Stimulated activated CD8-positive, alpha-beta memory T cell treated with anti-CD3 and anti-CD28 coated beads, Interleukin-15, amount 100 ng/mL, for 4 hours (primary cell): ENCODE measurements around the gene MYOF.

Source experiments
- DNase-seq, 2 donors: peaks; one replicate each; pipeline ENCODE4 v3.0.0-alpha.2; 2020; ENCODE audit warnings: low read depth in 2 of 2

MYOF gene, protein sequence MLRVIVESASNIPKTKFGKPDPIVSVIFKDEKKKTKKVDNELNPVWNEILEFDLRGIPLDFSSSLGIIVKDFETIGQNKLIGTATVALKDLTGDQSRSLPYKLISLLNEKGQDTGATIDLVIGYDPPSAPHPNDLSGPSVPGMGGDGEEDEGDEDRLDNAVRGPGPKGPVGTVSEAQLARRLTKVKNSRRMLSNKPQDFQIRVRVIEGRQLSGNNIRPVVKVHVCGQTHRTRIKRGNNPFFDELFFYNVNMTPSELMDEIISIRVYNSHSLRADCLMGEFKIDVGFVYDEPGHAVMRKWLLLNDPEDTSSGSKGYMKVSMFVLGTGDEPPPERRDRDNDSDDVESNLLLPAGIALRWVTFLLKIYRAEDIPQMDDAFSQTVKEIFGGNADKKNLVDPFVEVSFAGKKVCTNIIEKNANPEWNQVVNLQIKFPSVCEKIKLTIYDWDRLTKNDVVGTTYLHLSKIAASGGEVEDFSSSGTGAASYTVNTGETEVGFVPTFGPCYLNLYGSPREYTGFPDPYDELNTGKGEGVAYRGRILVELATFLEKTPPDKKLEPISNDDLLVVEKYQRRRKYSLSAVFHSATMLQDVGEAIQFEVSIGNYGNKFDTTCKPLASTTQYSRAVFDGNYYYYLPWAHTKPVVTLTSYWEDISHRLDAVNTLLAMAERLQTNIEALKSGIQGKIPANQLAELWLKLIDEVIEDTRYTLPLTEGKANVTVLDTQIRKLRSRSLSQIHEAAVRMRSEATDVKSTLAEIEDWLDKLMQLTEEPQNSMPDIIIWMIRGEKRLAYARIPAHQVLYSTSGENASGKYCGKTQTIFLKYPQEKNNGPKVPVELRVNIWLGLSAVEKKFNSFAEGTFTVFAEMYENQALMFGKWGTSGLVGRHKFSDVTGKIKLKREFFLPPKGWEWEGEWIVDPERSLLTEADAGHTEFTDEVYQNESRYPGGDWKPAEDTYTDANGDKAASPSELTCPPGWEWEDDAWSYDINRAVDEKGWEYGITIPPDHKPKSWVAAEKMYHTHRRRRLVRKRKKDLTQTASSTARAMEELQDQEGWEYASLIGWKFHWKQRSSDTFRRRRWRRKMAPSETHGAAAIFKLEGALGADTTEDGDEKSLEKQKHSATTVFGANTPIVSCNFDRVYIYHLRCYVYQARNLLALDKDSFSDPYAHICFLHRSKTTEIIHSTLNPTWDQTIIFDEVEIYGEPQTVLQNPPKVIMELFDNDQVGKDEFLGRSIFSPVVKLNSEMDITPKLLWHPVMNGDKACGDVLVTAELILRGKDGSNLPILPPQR (N-terminal part only)

GRCh38 chr10:93482145-93482834 lies at the start of gene MYOF:
Gene MYOF, minus strand, starts transcription at chr10:93482334. Its CDS starts 140 bp downstream, at chr10:93482194.
- peak in 1 of 2 donors; percentile 17 for DNase-seq

GRCh38 chr10:93518531-93518930 lies 36.4 kb upstream of the MYOF start:
- DNase-seq: no peak

DNA sequence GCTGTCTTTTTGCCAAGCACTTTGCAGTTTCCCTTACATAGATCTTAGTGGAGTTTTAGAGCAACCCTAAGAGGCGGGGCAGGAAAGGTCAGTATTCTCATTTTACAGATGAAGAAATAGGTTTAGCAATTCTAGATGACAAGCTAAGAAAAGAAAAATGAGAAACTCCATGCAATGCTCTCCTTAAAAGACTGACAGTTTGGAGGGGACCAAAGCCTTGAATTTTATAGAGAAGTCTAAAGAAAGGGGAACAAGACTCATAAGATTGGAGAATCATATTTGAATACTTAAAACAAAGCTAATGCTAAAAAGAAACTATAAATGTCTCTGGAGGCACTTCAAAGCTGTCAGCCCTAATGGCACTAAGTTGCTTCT lies 33.9 kb upstream of the MYOF start:
- DNase-seq: no peak

DNA sequence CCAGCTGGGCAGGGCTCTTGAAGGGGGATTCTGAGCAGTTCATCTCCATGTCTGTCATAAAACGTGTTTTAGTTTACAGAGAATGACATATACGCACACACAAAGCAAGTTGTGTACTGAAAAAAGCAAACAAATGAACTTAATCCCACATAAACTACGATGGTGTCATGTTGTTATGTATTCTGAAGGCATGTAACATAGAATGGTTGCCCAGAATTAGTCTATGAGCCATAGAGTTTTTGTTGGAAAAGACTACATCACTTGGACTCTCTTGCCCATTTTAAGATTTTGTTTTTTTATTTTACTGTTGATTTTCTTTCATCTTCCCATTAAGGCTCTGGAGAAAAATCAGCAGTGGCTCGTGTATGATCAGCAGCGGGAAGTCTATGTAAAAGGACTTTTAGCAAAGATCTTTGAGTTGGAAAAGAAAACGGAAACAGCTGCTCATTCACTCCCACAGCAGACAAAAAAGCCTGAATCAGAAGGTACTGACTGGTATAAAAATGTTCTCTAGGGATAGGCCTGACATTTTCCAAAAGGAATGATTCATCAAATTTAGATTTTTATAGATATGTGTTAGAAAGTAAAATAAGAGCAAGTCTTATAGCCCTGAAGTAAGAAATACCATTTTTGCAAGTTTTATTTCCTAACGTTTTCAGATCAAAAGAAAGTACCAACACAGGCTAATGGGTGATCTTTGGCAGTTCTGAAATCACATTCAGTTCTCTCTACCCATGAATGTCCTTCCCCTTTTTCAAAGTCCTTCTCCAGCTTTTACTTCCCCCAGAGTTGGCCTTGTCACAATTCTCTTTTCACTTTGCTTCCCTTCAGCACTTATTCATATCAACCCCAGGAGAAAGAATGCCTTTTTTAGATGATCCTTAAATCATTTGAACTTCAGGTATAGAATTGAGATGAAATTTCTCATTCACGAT lies 33.2 kb upstream of the MYOF start:
- DNase-seq: no peak

DNA sequence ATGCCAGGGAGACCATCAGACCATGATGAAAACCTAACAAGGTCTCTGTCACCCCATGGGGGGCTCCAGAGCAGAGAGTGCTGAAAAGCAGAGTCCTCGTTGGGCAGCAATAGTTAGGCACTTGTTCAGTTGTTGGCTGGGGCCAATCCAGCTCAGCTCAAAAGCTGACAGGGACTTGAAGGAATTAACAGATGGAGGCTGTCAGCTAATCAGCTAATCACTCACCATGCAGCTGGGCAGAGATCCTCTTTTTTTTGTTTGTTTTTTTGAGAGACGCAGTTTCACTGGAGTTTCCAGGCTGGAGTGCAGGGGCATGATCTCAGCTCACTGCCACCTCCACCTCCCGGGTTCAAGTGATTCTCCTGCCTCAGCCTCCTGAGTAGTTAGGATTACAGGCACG lies 32.4 kb upstream of the MYOF start:
- DNase-seq: no peak

GRCh38 chr10:93513091-93513490 lies 31.0 kb upstream of the MYOF start:
- DNase-seq: no peak

DNA sequence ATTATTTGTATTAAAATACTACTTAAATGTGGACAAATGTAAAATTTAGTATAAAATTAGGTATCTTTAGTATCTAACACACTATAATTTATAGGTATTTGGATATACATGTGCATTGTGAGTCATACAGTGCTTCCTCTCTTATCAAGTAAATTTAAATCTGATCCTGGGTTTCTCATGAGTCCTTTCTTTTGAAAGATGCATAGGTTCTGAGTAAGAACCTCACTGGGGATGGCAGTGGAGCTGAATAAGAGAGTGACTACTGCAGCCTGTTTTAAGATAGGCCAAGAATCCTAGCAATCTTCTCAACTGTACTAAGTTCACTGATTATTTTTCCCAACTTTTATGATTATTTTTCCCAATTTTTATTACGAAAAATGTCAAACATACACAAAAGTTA lies 30.4 kb upstream of the MYOF start:
- no peak for DNase-seq

- DNase-seq: no peak
Measured at GRCh38 chr10:93509816-93510215, 27.7 kb upstream of the MYOF start.

DNA sequence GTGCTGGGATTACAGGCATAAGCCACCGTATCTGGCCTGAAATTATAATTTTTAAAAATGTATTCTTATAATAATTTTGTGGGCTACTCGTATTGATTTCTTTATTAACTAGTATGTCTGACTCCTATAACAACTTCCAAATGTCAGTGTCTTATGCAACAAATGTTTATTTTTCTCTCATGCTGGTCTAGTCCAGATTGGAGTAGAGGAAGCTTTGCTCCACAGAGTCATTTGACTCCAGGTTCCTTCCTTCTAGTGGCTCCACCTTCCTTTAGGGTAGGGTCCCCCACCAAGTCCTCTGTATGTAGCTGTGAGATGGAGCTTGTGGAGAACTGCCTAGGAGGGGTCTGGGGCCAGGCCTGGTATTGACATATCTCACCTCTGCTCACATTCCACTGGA lies 22.9 kb upstream of the MYOF start:
- DNase-seq: no peak

DNA sequence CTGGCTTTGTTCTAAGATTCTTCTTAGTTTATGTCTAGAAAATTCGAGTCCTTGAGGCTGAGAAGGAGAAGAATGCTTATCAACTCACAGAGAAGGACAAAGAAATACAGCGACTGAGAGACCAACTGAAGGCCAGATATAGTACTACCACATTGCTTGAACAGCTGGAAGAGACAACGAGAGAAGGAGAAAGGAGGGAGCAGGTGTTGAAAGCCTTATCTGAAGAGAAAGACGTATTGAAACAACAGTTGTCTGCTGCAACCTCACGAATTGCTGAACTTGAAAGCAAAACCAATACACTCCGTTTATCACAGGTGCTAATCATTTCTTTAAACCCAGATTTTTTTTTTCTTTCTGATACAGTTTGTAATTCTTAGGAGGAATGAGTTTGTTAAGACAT lies 20.9 kb upstream of the MYOF start:
- DNase-seq: no peak

DNA sequence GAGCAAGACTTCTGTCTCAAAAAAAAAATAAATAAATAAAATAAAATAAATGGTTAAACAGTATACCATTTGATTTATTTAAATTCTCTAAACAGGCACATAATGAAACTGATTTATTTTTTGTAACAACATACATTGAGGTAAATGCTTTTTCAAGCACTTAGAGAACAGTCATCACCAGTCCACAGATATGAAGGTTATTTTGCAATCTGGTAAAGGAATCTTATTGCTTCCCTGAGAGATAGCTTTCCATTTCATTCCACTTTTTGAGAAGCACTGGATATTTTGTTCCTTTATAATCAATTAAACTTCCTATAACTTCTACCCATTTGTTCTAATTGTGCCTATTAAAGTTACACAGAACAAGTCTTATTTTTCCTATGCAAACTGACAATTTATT lies 19.5 kb upstream of the MYOF start:
- no peak for DNase-seq

DNA sequence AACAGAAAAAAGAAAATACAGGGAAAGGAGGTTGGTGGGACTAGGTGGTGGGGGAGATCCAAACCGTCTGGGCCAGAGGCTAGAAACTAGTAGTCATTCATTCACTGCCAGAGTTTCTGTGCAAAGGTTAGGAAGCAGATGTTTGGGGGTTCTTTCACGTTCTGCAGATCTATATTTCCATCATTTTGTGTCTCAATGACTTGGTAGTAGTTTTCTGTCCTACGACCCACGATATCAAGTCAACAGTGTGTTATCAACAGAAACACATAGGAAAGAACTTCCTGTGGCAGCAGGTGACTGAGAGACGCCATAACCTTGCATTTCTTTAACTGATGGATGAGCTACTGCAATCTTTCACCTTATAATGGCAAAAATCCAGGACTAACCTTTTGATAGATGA lies 16.0 kb upstream of the MYOF start:
- DNase-seq: no peak

- DNase-seq: peak; percentile 87 to 89
Measured at GRCh38 chr10:93496322-93497041, 14.3 kb upstream of the MYOF start, which contains the start of gene CEP55. Gene CEP55, plus strand, starts transcription at chr10:93496612. Its CDS starts 3,440 bp downstream, at chr10:93500052.

- no peak for DNase-seq
Measured at GRCh38 chr10:93495654-93496321, 13.7 kb upstream of the MYOF start.

DNA sequence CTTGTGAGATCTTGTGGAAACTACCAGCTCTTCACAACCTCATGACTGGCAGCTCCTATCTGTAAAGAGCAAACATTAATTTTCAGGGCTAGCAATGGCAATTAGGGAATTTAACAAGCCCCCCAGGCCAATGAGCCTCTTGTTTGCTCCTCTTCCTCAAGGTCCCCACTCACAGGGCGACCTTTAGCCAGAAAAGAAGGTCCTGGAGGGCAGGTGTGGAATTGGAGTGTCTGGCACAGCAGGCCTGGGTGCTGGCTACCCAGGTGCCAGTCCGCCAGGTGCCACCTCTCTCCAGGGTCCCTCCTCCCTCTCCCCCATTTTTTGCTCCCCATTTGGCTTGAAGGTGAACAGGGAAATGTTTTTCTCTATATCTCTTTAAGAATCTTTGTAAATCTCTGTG lies 12.4 kb upstream of the MYOF start:
- no peak for DNase-seq

- no peak for DNase-seq
Measured at GRCh38 chr10:93493162-93493561, 11.0 kb upstream of the MYOF start.

GRCh38 chr10:93491602-93492121 lies 9.5 kb upstream of the MYOF start:
- DNase-seq: no peak

DNA sequence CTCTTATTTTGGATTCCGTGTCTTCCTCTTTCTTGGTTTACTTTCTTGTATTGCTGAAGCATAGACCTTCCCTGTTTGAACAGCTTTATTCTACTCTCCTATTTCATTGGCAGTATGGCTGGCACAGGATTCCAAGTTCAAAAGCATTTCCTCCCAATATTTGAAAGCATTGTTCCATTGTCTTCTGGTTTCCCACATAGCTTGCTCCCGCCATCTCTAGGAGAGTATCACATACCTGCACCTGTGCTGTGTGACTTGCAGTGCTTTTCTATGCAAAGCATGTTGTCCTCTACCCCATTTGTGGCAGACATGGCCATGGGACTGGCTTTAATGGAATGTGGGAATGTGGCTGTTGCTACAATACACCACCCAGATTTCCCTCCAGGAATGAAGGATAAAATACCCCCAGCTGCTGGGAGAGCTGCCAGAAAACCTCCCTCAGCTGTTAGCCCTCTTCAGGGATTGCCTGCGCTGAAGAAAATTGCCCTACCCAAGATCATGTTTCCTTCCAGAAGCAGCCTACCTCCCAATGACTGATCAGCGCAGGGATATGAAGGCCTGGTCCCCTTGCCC lies 6.9 kb upstream of the MYOF start:
- no peak for DNase-seq
